A673 (cell line): ENCODE measurements around the gene VAMP7. TPM values are rescaled to one million over a fixed set of nuclear protein-coding genes. Genes with fewer than 3 reads are reported as not detected.
A peak's percentile ranks its signal among the peaks of the same experiment; 100 is the strongest.

Experiments
- BruUV-seq: library from RNA; stranded (reverse); fragments of 400-500 nt; replicated peaks from 2 replicates; lab custom pipeline; 2021; lab: Mats Ljungman, UMichigan
- CTCF ChIA-PET: fragments of 300-600 bp; sonication (Branson Sonifier 250); formaldehyde crosslinking; loops from one replicate; lab custom pipeline; 2022; ENCODE audit warnings: antibody characterized with exemption; lab: Charles Lee
- POLR2A ChIA-PET: fragments of 300-600 bp; sonication (Branson Sonifier 250); formaldehyde crosslinking; loops from one replicate; lab custom pipeline; 2022; ENCODE audit warnings: antibody characterized with exemption; ENCODE audit not compliant: low non-redundant PET; lab: Charles Lee
- DNase-seq: peaks from one replicate; pipeline ENCODE4 v3.0.0-alpha.2; 2015; ENCODE audit warnings: low spot score
- H3K27ac ChIP-seq: fragments of 200-600 bp; sonication (generic); 2 replicates; pipeline ENCODE4 v1.5.1; 2016; ENCODE audit warnings: mixed run types, low read depth, mild to moderate bottlenecking, mixed read lengths, antibody characterized with exemption, low read length; ENCODE audit not compliant: poor library complexity, severe bottlenecking
- H3K27me3 ChIP-seq: fragments of 200-600 bp; sonication (generic); replicated peaks from 2 replicates; pipeline ENCODE4 v1.6.1; 2017; ENCODE audit warnings: mixed run types, low read depth, mild to moderate bottlenecking, mixed read lengths, antibody characterized with exemption, low read length; ENCODE audit not compliant: insufficient read depth, poor library complexity
- H3K36me3 ChIP-seq: fragments of 200-600 bp; sonication (generic); 2 replicates; pipeline ENCODE4 v1.6.1; 2016; ENCODE audit warnings: mixed run types, mild to moderate bottlenecking, mixed read lengths, antibody characterized with exemption, low read length; ENCODE audit not compliant: insufficient read depth, poor library complexity, severe bottlenecking
- H3K4me1 ChIP-seq: fragments of 200-600 bp; sonication (generic); 2 replicates; pipeline ENCODE4 v1.6.1; 2017; ENCODE audit warnings: mixed run types, mild to moderate bottlenecking, mixed read lengths, antibody characterized with exemption, low read length; ENCODE audit not compliant: insufficient read depth, poor library complexity, severe bottlenecking
- H3K4me3 ChIP-seq: fragments of 200-600 bp; sonication (generic); 2 replicates; pipeline ENCODE4 v1.5.1; 2016; ENCODE audit warnings: low read depth, mixed run types, mild to moderate bottlenecking, mixed read lengths, low read length; ENCODE audit not compliant: poor library complexity, severe bottlenecking
- H3K9me3 ChIP-seq: fragments of 200-600 bp; sonication (generic); 2 replicates; pipeline ENCODE4 v1.6.1; 2016; ENCODE audit warnings: mixed run types, low read depth, mild to moderate bottlenecking, mixed read lengths, antibody characterized with exemption, low read length; ENCODE audit not compliant: poor library complexity, severe bottlenecking
- EZH2 ChIP-seq: fragments of 200-600 bp; sonication (generic); IDR thresholded peaks from 2 replicates; pipeline ENCODE4 v1.6.1; 2017; ENCODE audit warnings: borderline replicate concordance, low read depth, mild to moderate bottlenecking, mixed read lengths, antibody characterized with exemption, low read length; ENCODE audit not compliant: poor library complexity, severe bottlenecking
- intact Hi-C: fragments of 100-400 bp; cut with micrococcal nuclease; formaldehyde crosslinking; loops from one replicate; pipeline ENCODE4 v1.10.0; 2022; ENCODE audit not compliant: unreplicated experiment
- total RNA-seq: library from RNA; stranded (reverse); gene quantifications from 2 replicates; pipeline ENCODE4 v1.2.3, GENCODE V29; 2021
- TF ChIP-seq, protein P1 (sequence below): fragments of 300-800, 200-600 bp; sonication (generic); conservative IDR thresholded peaks from 2 replicates; pipeline ENCODE4 v1.5.1; 2017; ENCODE audit warnings: low read depth, mild to moderate bottlenecking, antibody characterized with exemption, low read length, moderate library complexity, mixed read lengths

VAMP7 gene
- total RNA-seq, 1 experiment from 2014 or later, result 25.1 TPM

DNA sequence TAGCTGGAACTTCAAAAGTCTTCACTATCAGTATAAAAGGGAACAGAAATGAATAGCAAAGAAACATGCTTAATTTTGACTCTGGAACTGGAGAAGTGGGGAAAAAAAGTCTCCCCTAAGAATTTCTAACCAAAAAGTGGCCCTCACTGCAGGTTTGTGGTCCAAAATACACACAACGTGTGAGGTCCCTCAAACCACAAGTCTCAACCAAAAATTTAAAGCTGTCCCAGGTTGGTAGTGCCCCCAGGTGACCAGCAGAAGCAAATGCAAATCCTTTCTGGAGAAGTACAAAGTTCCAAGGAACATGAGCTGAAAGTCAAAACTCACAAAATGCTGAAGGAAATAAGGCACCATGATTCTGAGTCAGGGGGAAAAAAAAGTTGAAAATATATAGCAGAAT lies 23.6 kb upstream of the VAMP7 start:
- ChIA-PET CTCF (no interaction called here), POLR2A (no interaction called here)
- Histone ChIP-seq H3K9me3 (no peaks in the 10 kb centered on the region), H3K27me3 (no peaks in the 10 kb centered on the region), H3K36me3 (no peaks in the 10 kb centered on the region), H3K27ac (no peak overlapping the region), H3K4me3 (no peak overlapping the region), H3K4me1 (no peaks in the 10 kb centered on the region)
- peak; percentile 6 for DNase-seq
- TF ChIP-seq EZH2, result no peak
- TF ChIP-seq, protein P1, sequence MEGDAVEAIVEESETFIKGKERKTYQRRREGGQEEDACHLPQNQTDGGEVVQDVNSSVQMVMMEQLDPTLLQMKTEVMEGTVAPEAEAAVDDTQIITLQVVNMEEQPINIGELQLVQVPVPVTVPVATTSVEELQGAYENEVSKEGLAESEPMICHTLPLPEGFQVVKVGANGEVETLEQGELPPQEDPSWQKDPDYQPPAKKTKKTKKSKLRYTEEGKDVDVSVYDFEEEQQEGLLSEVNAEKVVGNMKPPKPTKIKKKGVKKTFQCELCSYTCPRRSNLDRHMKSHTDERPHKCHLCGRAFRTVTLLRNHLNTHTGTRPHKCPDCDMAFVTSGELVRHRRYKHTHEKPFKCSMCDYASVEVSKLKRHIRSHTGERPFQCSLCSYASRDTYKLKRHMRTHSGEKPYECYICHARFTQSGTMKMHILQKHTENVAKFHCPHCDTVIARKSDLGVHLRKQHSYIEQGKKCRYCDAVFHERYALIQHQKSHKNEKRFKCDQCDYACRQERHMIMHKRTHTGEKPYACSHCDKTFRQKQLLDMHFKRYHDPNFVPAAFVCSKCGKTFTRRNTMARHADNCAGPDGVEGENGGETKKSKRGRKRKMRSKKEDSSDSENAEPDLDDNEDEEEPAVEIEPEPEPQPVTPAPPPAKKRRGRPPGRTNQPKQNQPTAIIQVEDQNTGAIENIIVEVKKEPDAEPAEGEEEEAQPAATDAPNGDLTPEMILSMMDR, result peak; percentile 39; the same call in 1 of the 2 replicates
- intact Hi-C loops, result no loop called here
- no TSS peak for BruUV-seq

- no TSS peak for BruUV-seq
- H3K36me3 ChIP-seq, result no peaks in the 10 kb centered on the region
- H3K27ac ChIP-seq, result no peak overlapping the region
- H3K27me3 ChIP-seq, result no peaks in the 10 kb centered on the region
- no peak overlapping the region for H3K4me3 ChIP-seq
- ChIA-PET POLR2A (no interaction called here), CTCF (no interaction called here)
- peaks cover 8% of the 10 kb centered on the region for H3K9me3 ChIP-seq
- TF ChIP-seq EZH2, result no peak
- TF ChIP-seq, protein P1, result peak; percentile 34
- intact Hi-C loops, result no loop called here
- no peaks in the 10 kb centered on the region for H3K4me1 ChIP-seq
- DNase-seq, result peak; percentile 6
Measured at GRCh38 chrX:155864655-155865054, 16.5 kb upstream of the VAMP7 start.

GRCh38 chrX:155865193-155865592 lies 16.0 kb upstream of the VAMP7 start:
- no peak for DNase-seq
- Histone ChIP-seq H3K4me1 (no peaks in the 10 kb centered on the region), H3K27ac (no peak overlapping the region), H3K36me3 (no peaks in the 10 kb centered on the region), H3K27me3 (no peaks in the 10 kb centered on the region), H3K4me3 (no peak overlapping the region), H3K9me3 (peaks cover 8% of the 10 kb centered on the region)
- TF ChIP-seq, protein P1, result no peak
- TF ChIP-seq EZH2, result no peak
- intact Hi-C loops, result no loop called here
- ChIA-PET CTCF (no interaction called here), POLR2A (no interaction called here)
- no TSS peak for BruUV-seq
